Fibroblast of lung (primary cell): ENCODE measurements around the gene CIDEB. TPM values are rescaled to one million over a fixed set of nuclear protein-coding genes. Genes with fewer than 3 reads are reported as not detected.

Experiments used
- DNase-seq, 2 donors: peaks; one replicate each; pipeline versions ENCODE4 v3.0.0 to v3.0.0-alpha.2; 2010; ENCODE audit warnings: low read depth in 2 of 2
- H2AFZ ChIP-seq: 2 replicates; pipeline ENCODE4 v1.5.1; 2012; ENCODE audit warnings: low read length, control low read depth, inconsistent platforms
- H3K27ac ChIP-seq: 2 replicates; pipeline ENCODE4 v1.5.1; 2011; ENCODE audit warnings: low read length, control low read depth; ENCODE audit not compliant: insufficient read depth
- H3K27me3 ChIP-seq: 2 replicates; pipeline ENCODE4 v1.5.1; 2011; ENCODE audit warnings: mild to moderate bottlenecking, low read length; ENCODE audit not compliant: control insufficient read depth, insufficient read depth
- H3K36me3 ChIP-seq: 2 replicates; pipeline ENCODE4 v1.5.1; 2011; ENCODE audit warnings: low read length; ENCODE audit not compliant: control insufficient read depth, insufficient read depth
- H3K4me1 ChIP-seq: 2 replicates; pipeline ENCODE4 v1.5.1; 2011; ENCODE audit warnings: low read length; ENCODE audit not compliant: control insufficient read depth, insufficient read depth; ENCODE audit errors: extremely low read depth
- H3K4me2 ChIP-seq: 2 replicates; pipeline ENCODE4 v1.5.1; 2011; ENCODE audit warnings: low read length, control low read depth; ENCODE audit not compliant: insufficient read depth; ENCODE audit errors: extremely low read depth
- H3K4me3 ChIP-seq, 4 experiments: fragments of 200-600 bp in 1 of 4; sonication (generic) in 1 of 4; replicated peaks in 1 of 4; 2 replicates each; pipeline ENCODE4 v1.5.1; 2011 to 2016; ENCODE audit warnings: low read length in 4 of 4, low read depth in 3 of 4, mild to moderate bottlenecking in 3 of 4, control low read depth in 2 of 4, inconsistent platforms in 1 of 4, mixed read lengths in 1 of 4; ENCODE audit not compliant: insufficient read depth in 1 of 4; ENCODE audit errors: control extremely low read depth in 1 of 4
- H3K79me2 ChIP-seq: 2 replicates; pipeline ENCODE4 v1.5.1; 2012; ENCODE audit warnings: mild to moderate bottlenecking, low read length, inconsistent platforms; ENCODE audit not compliant: control insufficient read depth, insufficient read depth
- H3K9ac ChIP-seq: 2 replicates; pipeline ENCODE4 v1.5.1; 2011; ENCODE audit warnings: mild to moderate bottlenecking, low read length, control low read depth; ENCODE audit not compliant: insufficient read depth
- H3K9me3 ChIP-seq: 2 replicates; pipeline ENCODE4 v1.5.1; 2012; ENCODE audit warnings: low read depth, low read length; ENCODE audit not compliant: control insufficient read depth, insufficient read depth
- H4K20me1 ChIP-seq: 2 replicates; pipeline ENCODE4 v1.5.1; 2011; ENCODE audit warnings: low read length; ENCODE audit not compliant: control insufficient read depth, insufficient read depth; ENCODE audit errors: extremely low read depth
- EZH2 ChIP-seq: IDR thresholded peaks from 2 replicates; pipeline ENCODE4 v1.5.1; 2012; ENCODE audit warnings: low read length, control low read depth, mild to moderate bottlenecking; ENCODE audit errors: missing control alignments
- polyA plus RNA-seq, 2 donors: library from polyadenylated mRNA; depleted of rRNA in 1 of 2; stranded (reverse) in 1 of 2; unstranded in 1 of 2; fragments of >200 nt; gene quantifications; 2 replicates each; pipeline ENCODE4 v1.2.1, GENCODE V29; 2011 to 2012; ENCODE audit warnings: missing spikeins in 1 of 2
- total RNA-seq: library from RNA; depleted of rRNA; stranded (reverse); fragments of >200 nt; gene quantifications from 2 replicates; pipeline ENCODE4 v1.2.1, GENCODE V29; 2014
- TF ChIP-seq, protein P1 (sequence below), 2 donors: IDR thresholded peaks in 1 of 2; conservative IDR thresholded peaks in 1 of 2; 1 replicate in 1 of 2; 2 replicates in 1 of 2; pipeline ENCODE4 v1.5.1; 2011 to 2012; ENCODE audit warnings: low read length in 2 of 2, control low read depth in 1 of 2, inconsistent platforms in 1 of 2, low read depth in 1 of 2, mild to moderate bottlenecking in 1 of 2

CIDEB gene
- total and polyA plus RNA-seq, 2 donors (not counting 1 experiment from before 2014, with no cell fraction given): 0.33 to 0.42 TPM

DNA sequence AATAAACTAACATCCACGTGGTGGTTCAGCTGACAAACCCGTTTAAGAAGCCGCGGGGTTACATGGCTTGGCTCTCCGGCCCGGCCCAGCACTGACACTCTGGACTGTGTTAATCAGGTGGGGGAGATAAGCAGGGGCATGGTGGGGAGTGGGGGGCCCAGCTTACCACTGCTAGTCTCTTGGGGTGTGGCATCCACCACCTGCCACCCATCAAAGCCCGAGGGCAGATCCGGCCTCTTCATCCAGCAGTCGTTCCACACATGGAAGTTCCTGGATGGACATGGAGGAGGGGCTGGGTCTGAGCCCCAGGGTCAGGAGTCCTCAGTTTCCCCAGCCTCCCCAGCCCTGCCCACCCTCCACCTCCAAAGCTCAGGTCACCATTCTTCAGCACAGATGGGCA, 49.7 kb downstream of the CIDEB start:
- Histone ChIP-seq H3K4me1 (no peaks in the 10 kb centered on the region), H3K27me3 (no peaks in the 10 kb centered on the region), H3K36me3 (no peaks in the 10 kb centered on the region), H3K79me2 (no peaks in the 10 kb centered on the region), H3K9me3 (no peaks in the 10 kb centered on the region), H3K9ac (no peak overlapping the region), H3K4me3 (no peak overlapping the region), H3K27ac (no peak overlapping the region), H2AFZ (no peak overlapping the region), H4K20me1 (no peaks in the 10 kb centered on the region), H3K4me2 (no peak overlapping the region)
- DNase-seq: no peak
- TF ChIP-seq, protein P1, sequence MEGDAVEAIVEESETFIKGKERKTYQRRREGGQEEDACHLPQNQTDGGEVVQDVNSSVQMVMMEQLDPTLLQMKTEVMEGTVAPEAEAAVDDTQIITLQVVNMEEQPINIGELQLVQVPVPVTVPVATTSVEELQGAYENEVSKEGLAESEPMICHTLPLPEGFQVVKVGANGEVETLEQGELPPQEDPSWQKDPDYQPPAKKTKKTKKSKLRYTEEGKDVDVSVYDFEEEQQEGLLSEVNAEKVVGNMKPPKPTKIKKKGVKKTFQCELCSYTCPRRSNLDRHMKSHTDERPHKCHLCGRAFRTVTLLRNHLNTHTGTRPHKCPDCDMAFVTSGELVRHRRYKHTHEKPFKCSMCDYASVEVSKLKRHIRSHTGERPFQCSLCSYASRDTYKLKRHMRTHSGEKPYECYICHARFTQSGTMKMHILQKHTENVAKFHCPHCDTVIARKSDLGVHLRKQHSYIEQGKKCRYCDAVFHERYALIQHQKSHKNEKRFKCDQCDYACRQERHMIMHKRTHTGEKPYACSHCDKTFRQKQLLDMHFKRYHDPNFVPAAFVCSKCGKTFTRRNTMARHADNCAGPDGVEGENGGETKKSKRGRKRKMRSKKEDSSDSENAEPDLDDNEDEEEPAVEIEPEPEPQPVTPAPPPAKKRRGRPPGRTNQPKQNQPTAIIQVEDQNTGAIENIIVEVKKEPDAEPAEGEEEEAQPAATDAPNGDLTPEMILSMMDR (conservative IDR thresholded peaks at IDR 0.05 in 1 of 2, IDR thresholded peaks at IDR 0.05 in 1 of 2; ENCODE audit: low read depth in 1 of 2, low read length in 2 of 2): no peak
- TF ChIP-seq EZH2: no peak

DNA sequence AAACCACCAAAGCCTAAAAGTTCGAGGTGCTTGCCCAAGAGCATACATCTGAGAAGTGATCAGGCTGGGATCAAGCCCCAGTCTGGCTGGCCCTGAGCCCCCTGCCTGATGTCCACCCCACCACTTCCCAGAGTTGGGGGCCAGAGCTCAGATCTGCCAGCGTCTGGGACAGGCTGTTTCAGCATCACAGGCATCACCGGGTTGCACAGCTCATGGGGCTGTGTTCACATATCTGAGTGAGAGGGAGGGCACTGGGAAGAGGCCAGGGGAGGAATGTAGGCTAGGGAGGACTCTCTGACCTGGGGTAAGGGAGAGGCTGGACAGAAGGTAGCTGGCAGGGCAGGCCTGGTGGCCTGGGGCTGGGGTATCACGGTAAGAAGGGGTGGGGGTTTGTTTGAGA, 50.8 kb downstream of the CIDEB start:
- Histone ChIP-seq H3K4me1 (no peaks in the 10 kb centered on the region), H3K36me3 (no peaks in the 10 kb centered on the region), H3K4me3 (no peak overlapping the region), H3K9ac (no peak overlapping the region), H3K9me3 (no peaks in the 10 kb centered on the region), H3K79me2 (no peaks in the 10 kb centered on the region), H2AFZ (no peak overlapping the region), H3K4me2 (no peak overlapping the region), H3K27me3 (no peaks in the 10 kb centered on the region), H3K27ac (no peak overlapping the region), H4K20me1 (no peaks in the 10 kb centered on the region)
- no peak for TF ChIP-seq EZH2
- TF ChIP-seq, protein P1 (conservative IDR thresholded peaks at IDR 0.05 in 1 of 2, IDR thresholded peaks at IDR 0.05 in 1 of 2; ENCODE audit: low read depth in 1 of 2, low read length in 2 of 2): no peak
- no peak for DNase-seq

DNA sequence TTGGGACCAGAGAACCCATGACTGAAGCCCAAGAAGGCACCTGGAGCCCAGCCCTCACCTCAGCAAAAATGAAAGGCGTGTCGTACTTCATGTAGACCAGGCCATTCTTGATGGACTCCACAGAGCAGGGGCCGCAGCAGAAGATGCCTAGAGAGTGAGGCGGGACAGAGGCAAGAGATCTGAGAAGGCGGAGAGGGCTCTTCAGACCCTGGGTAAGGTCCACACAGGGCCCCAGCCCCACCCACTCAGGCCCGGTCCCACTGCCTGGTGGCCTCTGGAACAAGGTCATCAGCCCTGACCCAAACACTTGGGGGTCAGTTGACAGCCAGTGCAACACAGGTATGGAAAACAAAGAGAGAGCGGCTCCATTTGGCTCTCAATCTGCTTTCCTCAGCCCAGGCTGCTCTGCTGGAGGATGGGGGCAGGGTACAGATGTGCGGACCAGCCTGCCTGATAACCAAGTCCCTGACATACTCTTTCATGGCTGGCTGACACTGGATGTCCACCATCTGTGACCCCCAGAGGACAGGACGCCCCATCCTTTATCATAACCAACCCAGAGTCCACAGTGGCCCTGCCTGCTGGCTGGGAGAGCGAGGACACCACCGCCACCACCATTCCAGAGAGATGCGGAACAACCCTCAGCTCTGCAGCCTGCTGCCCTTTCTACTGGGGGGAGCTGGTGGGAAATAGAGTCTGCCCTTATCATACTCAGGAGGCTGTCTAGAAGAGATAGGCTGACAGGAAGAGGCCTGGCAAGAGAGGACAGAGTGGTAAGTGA, 51.7 kb downstream of the CIDEB start:
- Histone ChIP-seq H3K79me2 (no peaks in the 10 kb centered on the region), H3K27ac (no peak overlapping the region), H3K36me3 (no peaks in the 10 kb centered on the region), H2AFZ (no peak overlapping the region), H3K27me3 (no peaks in the 10 kb centered on the region), H3K4me1 (no peaks in the 10 kb centered on the region), H3K9ac (no peak overlapping the region), H3K9me3 (no peaks in the 10 kb centered on the region), H4K20me1 (no peaks in the 10 kb centered on the region), H3K4me3 (no peak overlapping the region), H3K4me2 (no peak overlapping the region)
- DNase-seq: no peak
- TF ChIP-seq, protein P1 (conservative IDR thresholded peaks at IDR 0.05 in 1 of 2, IDR thresholded peaks at IDR 0.05 in 1 of 2; ENCODE audit: low read depth in 1 of 2, low read length in 2 of 2): no peak
- no peak for TF ChIP-seq EZH2
